Measurements from ENCODE around the gene MIER1. TPM values are rescaled to one million over a fixed set of nuclear protein-coding genes. Genes with fewer than 3 reads are reported as not detected.

The MIER1 gene
- total RNA-seq, 1 donor from 2014 or later: 31.4 TPM

- no peaks in the 10 kb centered on the region for H3K27me3 Mint-ChIP-seq (ENCODE audit: low read depth)
Measured at GRCh38 chr1:67001682-67002425, 77.1 kb downstream of the MIER1 start.

GRCh38 chr1:67004176-67004575, 79.4 kb downstream of the MIER1 start:
- peaks cover 16% of the 10 kb centered on the region for H3K36me3 Mint-ChIP-seq (ENCODE audit: low read depth)
- TF ChIP-seq CTCF (conservative IDR thresholded peaks at IDR 0.05): no peak
- peaks cover 4% of the 10 kb centered on the region for H3K4me1 Mint-ChIP-seq

More at GRCh38 chr1:67001682-67002425, 77.1 kb downstream of the MIER1 start:
- no peaks in the 10 kb centered on the region for H3K9me3 Mint-ChIP-seq
- H3K4me3 Mint-ChIP-seq: no peak overlapping the region
- H3K36me3 Mint-ChIP-seq (ENCODE audit: low read depth): peaks cover 8% of the 10 kb centered on the region
- peak overlapping the region; percentile 10 for H3K27ac Mint-ChIP-seq (ENCODE audit: unreplicated experiment)
- TF ChIP-seq CTCF (conservative IDR thresholded peaks at IDR 0.05): no peak
- peaks cover 4% of the 10 kb centered on the region for H3K4me1 Mint-ChIP-seq
- DNase-seq (ENCODE audit: low read depth, low spot score): no peak

GRCh38 chr1:67005068-67005467, 80.3 kb downstream of the MIER1 start:
- no peaks in the 10 kb centered on the region for H3K27me3 Mint-ChIP-seq (ENCODE audit: low read depth)
- no peaks in the 10 kb centered on the region for H3K4me1 Mint-ChIP-seq
- H3K27ac Mint-ChIP-seq (ENCODE audit: unreplicated experiment): peak overlapping the region; percentile 70
- TF ChIP-seq CTCF (conservative IDR thresholded peaks at IDR 0.05): no peak
- peaks cover 3% of the 10 kb centered on the region for H3K9me3 Mint-ChIP-seq
- DNase-seq (ENCODE audit: low read depth, low spot score): no peak
- peaks cover 24% of the 10 kb centered on the region for H3K36me3 Mint-ChIP-seq (ENCODE audit: low read depth)
- H3K4me3 Mint-ChIP-seq: no peak overlapping the region

More at GRCh38 chr1:67004176-67004575, 79.4 kb downstream of the MIER1 start:
- Mint-ChIP-seq H3K27me3 (ENCODE audit: low read depth) (no peaks in the 10 kb centered on the region), H3K9me3 (no peaks in the 10 kb centered on the region), H3K27ac (ENCODE audit: unreplicated experiment) (no peak overlapping the region), H3K4me3 (no peak overlapping the region)
- no peak for DNase-seq (ENCODE audit: low read depth, low spot score)

- TF ChIP-seq CTCF (conservative IDR thresholded peaks at IDR 0.05): no peak
- no peak for DNase-seq (ENCODE audit: low read depth, low spot score)
- Mint-ChIP-seq H3K36me3 (ENCODE audit: low read depth) (peaks cover 30% of the 10 kb centered on the region), H3K9me3 (peaks cover 3% of the 10 kb centered on the region), H3K27ac (ENCODE audit: unreplicated experiment) (no peak overlapping the region), H3K4me3 (no peak overlapping the region), H3K4me1 (no peaks in the 10 kb centered on the region), H3K27me3 (ENCODE audit: low read depth) (no peaks in the 10 kb centered on the region)
Measured at GRCh38 chr1:67009792-67010191, 85.0 kb downstream of the MIER1 start.

GRCh38 chr1:67013573-67013972, 88.8 kb downstream of the MIER1 start:
- H3K27me3 Mint-ChIP-seq (ENCODE audit: low read depth): no peaks in the 10 kb centered on the region
- H3K4me1 Mint-ChIP-seq: no peaks in the 10 kb centered on the region
- H3K9me3 Mint-ChIP-seq: peaks cover 3% of the 10 kb centered on the region
- no peak overlapping the region for H3K4me3 Mint-ChIP-seq
- DNase-seq (ENCODE audit: low read depth, low spot score): no peak
- no peak overlapping the region for H3K27ac Mint-ChIP-seq (ENCODE audit: unreplicated experiment)
- H3K36me3 Mint-ChIP-seq (ENCODE audit: low read depth): peaks cover 19% of the 10 kb centered on the region
- TF ChIP-seq CTCF (conservative IDR thresholded peaks at IDR 0.05): no peak
